ENCODE results near the gene TMEM37. TPM values are rescaled to one million over a fixed set of nuclear protein-coding genes. Genes with fewer than 3 reads are reported as not detected.

The TMEM37 gene
- total and polyA plus RNA-seq, 2 of the 13 experiments (the other 11 are each of a cell fraction or from before 2014, with no cell fraction given), result 37.7 to 115 TPM

DNA sequence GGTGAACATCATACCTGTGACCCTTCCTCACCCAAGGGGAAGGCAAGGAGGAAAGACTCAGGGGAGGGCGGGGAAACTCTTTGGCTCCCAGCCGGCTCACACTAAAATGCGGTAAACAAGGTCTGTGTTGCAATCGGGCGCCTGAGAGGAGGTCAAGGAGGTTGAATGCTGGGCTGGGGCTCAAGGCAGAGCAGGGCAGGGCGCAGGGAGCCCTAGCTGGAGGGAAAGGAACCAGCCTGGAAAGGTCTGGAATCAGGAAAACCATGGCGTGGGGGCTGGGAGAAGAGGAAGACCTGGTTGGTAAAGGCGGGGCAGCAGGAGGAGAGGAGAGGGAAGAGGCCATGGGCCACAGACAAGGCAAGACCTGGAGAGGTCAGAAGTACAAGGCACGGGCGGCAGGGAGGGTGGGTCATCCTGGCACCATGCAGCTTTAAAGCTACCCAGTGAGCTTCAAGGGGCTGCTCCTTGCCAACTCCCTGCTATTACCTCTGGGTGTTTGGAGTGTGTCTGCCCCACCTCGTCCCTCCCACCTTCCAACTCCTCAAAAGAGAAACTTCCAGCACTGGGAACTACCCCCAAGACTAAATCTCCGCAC lies 4.8 kb upstream of the TMEM37 start (continued):
- TF ChIP-seq ZUFSP (CRISPR knock-in tag; IDR thresholded peaks at IDR 0.05; ENCODE audit: borderline replicate concordance) (no peak), ZNF784 (CRISPR knock-in tag; IDR thresholded peaks at IDR 0.05; ENCODE audit: borderline replicate concordance) (no peak), ZKSCAN8 (CRISPR knock-in tag; IDR thresholded peaks at IDR 0.05; ENCODE audit: borderline replicate concordance) (no peak), ZBTB10 (CRISPR knock-in tag; IDR thresholded peaks at IDR 0.05; ENCODE audit: borderline replicate concordance) (peak; percentile 27; the same call in 1 of the 2 replicates), SKIL (CRISPR knock-in tag; IDR thresholded peaks at IDR 0.05; ENCODE audit: borderline replicate concordance) (peak; percentile 97), ZNF672 (CRISPR knock-in tag; IDR thresholded peaks at IDR 0.05) (no peak), ZNF205 (CRISPR knock-in tag; IDR thresholded peaks at IDR 0.05) (peak; percentile 82; the same call in 1 of the 2 replicates), PATZ1 (CRISPR knock-in tag; IDR thresholded peaks at IDR 0.05) (peak; percentile 91), PRDM10 (CRISPR knock-in tag; IDR thresholded peaks at IDR 0.05; ENCODE audit: low read depth) (no peak)
- TF ChIP-seq, protein P1, sequence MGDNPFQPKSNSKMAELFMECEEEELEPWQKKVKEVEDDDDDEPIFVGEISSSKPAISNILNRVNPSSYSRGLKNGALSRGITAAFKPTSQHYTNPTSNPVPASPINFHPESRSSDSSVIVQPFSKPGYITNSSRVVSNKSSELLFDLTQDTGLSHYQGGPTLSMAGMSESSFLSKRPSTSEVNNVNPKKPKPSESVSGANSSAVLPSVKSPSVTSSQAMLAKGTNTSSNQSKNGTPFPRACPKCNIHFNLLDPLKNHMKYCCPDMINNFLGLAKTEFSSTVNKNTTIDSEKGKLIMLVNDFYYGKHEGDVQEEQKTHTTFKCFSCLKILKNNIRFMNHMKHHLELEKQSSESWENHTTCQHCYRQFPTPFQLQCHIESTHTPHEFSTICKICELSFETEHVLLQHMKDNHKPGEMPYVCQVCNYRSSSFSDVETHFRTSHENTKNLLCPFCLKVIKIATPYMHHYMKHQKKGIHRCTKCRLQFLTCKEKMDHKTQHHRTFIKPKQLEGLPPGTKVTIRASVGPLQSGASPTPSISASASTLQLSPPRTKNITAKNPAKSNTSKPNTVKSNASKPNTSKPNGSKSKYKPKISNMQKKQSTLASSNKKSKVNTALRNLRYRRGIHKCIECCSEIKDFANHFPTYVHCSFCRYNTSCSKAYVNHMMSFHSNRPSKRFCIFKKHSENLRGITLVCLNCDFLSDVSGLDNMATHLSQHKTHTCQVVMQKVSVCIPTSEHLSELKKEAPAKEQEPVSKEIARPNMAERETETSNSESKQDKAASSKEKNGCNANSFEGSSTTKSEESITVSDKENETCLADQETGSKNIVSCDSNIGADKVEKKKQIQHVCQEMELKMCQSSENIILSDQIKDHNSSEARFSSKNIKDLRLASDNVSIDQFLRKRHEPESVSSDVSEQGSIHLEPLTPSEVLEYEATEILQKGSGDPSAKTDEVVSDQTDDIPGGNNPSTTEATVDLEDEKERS (CRISPR knock-in tag; IDR thresholded peaks at IDR 0.05), result 0 out of 2 replicates have a peak, but pooled peaks have one; percentile 36

Measured in HepG2 (cell line).